Right hindlimb (tissue), 1 donor: ENCODE data around the gene STIM1.

Experiments
- DNase-seq: peaks from one replicate; pipeline ENCODE4 v3.0.0-alpha.2; 2018

Gene STIM1

GRCh38 chr11:3831378-3832239 lies 23.9 kb upstream of the STIM1 start:
- DNase-seq, result no peak

- DNase-seq, result no peak
These were observed 22.6 kb upstream of the STIM1 start for GRCh38 chr11:3832816-3833215.

GRCh38 chr11:3833449-3833848 lies 22.0 kb upstream of the STIM1 start:
- no peak for DNase-seq

GRCh38 chr11:3834349-3834663 lies 21.2 kb upstream of the STIM1 start:
- no peak for DNase-seq

- DNase-seq, result no peak
These were observed 20.6 kb upstream of the STIM1 start for GRCh38 chr11:3834664-3835461.

GRCh38 chr11:3835751-3836150 lies 19.7 kb upstream of the STIM1 start:
- DNase-seq, result peak; percentile 29

- DNase-seq, result no peak
These were observed 18.6 kb upstream of the STIM1 start for GRCh38 chr11:3836903-3837302.

GRCh38 chr11:3837793-3838192 lies 17.7 kb upstream of the STIM1 start:
- peak; percentile 28 for DNase-seq

- DNase-seq, result no peak
These were observed 17.0 kb upstream of the STIM1 start for GRCh38 chr11:3838504-3838903.

GRCh38 chr11:3840004-3840869 lies 15.2 kb upstream of the STIM1 start:
- DNase-seq, result no peak

- DNase-seq, result peak; percentile 93
These were observed 14.5 kb upstream of the STIM1 start, which contains the start of gene RHOG for GRCh38 chr11:3840870-3841425. Gene RHOG (minus strand): TSS chr11:3840959. CDS start chr11:3828138, 12,821 bp downstream.

GRCh38 chr11:3841426-3842350 lies 13.8 kb upstream of the STIM1 start:
- peak; percentile 90 for DNase-seq

GRCh38 chr11:3843326-3843725 lies 12.1 kb upstream of the STIM1 start:
- DNase-seq, result no peak

- no peak for DNase-seq
These were observed 10.2 kb upstream of the STIM1 start for GRCh38 chr11:3845246-3845645.

GRCh38 chr11:3845670-3846069 lies 9.8 kb upstream of the STIM1 start:
- no peak for DNase-seq

GRCh38 chr11:3849297-3849874 lies 6.1 kb upstream of the STIM1 start:
- peak; percentile 31 for DNase-seq

GRCh38 chr11:3853545-3853842 lies 2.0 kb upstream of the STIM1 start:
- DNase-seq, result no peak

GRCh38 chr11:3853899-3854659 lies 1.4 kb upstream of the STIM1 start:
- peak; percentile 39 for DNase-seq

- no peak for DNase-seq
These were observed 846 bp upstream of the STIM1 start for GRCh38 chr11:3854660-3854976.

- DNase-seq, result peak; percentile 54
These were observed 486 bp downstream of the STIM1 start for GRCh38 chr11:3855808-3856491.
